PFSK-1 (cell line): ENCODE results near the gene PPM1F.

ENCODE experiments used
- FOXP2 ChIP-seq: optimal IDR thresholded peaks from 2 replicates; pipeline ENCODE3; 2011; ENCODE audit warnings: borderline replicate concordance, control low read depth, inconsistent platforms; ENCODE audit not compliant: insufficient read depth; ENCODE audit errors: extremely low read length, extremely low read depth
- POLR2AphosphoS5 ChIP-seq: IDR thresholded peaks from 2 replicates; pipeline ENCODE4 v1.6.1; 2012; ENCODE audit warnings: low read depth, mild to moderate bottlenecking, control low read depth, low read length, moderate library complexity
- SIN3A ChIP-seq: IDR thresholded peaks from 2 replicates; pipeline ENCODE4 v1.6.1; 2012; ENCODE audit warnings: mild to moderate bottlenecking, low read length, moderate library complexity, borderline replicate concordance; ENCODE audit not compliant: insufficient read depth
- TAF1 ChIP-seq: IDR thresholded peaks from 2 replicates; pipeline ENCODE4 v1.6.1; 2012; ENCODE audit warnings: low read length, control low read depth, borderline replicate concordance; ENCODE audit not compliant: insufficient read depth
- TF ChIP-seq, protein P1 (sequence below), 2 experiments: IDR thresholded peaks; 2 replicates each; pipeline versions ENCODE4 v1.6.1 to v1.8.0; 2011 to 2012; ENCODE audit warnings: low read depth in 2 of 2, low read length in 2 of 2, control low read depth in 1 of 2, inconsistent platforms in 1 of 2, mild to moderate bottlenecking in 1 of 2, moderate library complexity in 1 of 2; ENCODE audit not compliant: insufficient read depth in 1 of 2

PPM1F gene

DNA sequence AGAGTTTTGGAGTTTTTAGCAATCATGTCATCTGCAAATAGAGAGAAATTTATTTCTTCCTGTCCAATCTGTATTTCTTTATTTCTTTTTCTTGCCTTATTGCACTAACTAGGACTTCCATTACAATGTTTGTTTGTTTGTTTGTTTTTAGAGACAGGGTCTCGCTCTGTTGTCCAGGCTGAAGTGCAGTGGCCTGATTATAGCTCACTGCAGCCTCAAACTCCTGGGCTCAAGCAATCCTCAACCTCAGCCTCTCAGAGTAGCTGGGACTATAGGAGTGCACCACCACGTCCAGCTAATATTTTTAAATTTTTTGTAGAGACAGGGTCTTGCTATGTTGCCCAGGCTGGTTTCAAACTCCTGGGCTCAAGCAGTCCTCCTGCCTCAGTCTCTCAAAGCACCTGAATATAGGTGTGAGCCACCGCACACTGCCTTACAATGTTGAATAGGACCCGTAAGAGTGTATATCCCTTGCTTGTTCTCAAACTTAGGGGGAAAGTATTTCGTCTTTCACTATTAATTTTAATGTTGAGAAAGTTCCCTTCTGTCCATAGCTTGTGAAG is 55.6 kb downstream of the PPM1F start:
- TF ChIP-seq SIN3A = no peak
- TF ChIP-seq, protein P1, sequence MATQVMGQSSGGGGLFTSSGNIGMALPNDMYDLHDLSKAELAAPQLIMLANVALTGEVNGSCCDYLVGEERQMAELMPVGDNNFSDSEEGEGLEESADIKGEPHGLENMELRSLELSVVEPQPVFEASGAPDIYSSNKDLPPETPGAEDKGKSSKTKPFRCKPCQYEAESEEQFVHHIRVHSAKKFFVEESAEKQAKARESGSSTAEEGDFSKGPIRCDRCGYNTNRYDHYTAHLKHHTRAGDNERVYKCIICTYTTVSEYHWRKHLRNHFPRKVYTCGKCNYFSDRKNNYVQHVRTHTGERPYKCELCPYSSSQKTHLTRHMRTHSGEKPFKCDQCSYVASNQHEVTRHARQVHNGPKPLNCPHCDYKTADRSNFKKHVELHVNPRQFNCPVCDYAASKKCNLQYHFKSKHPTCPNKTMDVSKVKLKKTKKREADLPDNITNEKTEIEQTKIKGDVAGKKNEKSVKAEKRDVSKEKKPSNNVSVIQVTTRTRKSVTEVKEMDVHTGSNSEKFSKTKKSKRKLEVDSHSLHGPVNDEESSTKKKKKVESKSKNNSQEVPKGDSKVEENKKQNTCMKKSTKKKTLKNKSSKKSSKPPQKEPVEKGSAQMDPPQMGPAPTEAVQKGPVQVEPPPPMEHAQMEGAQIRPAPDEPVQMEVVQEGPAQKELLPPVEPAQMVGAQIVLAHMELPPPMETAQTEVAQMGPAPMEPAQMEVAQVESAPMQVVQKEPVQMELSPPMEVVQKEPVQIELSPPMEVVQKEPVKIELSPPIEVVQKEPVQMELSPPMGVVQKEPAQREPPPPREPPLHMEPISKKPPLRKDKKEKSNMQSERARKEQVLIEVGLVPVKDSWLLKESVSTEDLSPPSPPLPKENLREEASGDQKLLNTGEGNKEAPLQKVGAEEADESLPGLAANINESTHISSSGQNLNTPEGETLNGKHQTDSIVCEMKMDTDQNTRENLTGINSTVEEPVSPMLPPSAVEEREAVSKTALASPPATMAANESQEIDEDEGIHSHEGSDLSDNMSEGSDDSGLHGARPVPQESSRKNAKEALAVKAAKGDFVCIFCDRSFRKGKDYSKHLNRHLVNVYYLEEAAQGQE (IDR thresholded peaks at IDR 0.05; ENCODE audit: insufficient read depth in 1 of 2, low read depth in 2 of 2, low read length in 2 of 2) = no peak
- TF ChIP-seq FOXP2 = no peak
- no peak for TF ChIP-seq TAF1
- no peak for TF ChIP-seq POLR2AphosphoS5

DNA sequence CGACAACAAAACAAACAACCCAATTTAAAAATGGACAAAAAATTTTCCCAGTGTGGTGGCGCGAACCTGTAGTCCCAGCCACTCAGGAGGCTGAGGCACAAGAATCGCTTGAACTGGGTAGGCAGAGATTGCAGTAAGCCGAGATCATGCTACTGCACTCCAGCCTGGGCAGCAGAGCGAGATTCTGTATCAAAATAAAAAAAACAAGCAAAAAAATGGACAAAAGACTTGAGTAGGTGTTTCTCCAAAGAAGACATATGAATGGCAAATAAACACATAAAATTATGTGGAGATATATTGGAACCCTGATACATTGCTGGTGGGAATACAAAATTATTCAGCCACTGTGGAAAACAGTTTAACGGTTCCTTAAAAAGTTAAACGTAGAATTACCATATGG is 57.8 kb downstream of the PPM1F start:
- no peak for TF ChIP-seq FOXP2
- TF ChIP-seq, protein P1 (IDR thresholded peaks at IDR 0.05; ENCODE audit: insufficient read depth in 1 of 2, low read depth in 2 of 2, low read length in 2 of 2) = no peak
- no peak for TF ChIP-seq SIN3A
- no peak for TF ChIP-seq TAF1
- TF ChIP-seq POLR2AphosphoS5 = no peak

GRCh38 chr22:21889251-21889990 is 63.2 kb downstream of the PPM1F start:
- TF ChIP-seq, protein P1 (IDR thresholded peaks at IDR 0.05; ENCODE audit: insufficient read depth in 1 of 2, low read depth in 2 of 2, low read length in 2 of 2) = no peak
- no peak for TF ChIP-seq FOXP2
- no peak for TF ChIP-seq POLR2AphosphoS5
- no peak for TF ChIP-seq TAF1
- no peak for TF ChIP-seq SIN3A

DNA sequence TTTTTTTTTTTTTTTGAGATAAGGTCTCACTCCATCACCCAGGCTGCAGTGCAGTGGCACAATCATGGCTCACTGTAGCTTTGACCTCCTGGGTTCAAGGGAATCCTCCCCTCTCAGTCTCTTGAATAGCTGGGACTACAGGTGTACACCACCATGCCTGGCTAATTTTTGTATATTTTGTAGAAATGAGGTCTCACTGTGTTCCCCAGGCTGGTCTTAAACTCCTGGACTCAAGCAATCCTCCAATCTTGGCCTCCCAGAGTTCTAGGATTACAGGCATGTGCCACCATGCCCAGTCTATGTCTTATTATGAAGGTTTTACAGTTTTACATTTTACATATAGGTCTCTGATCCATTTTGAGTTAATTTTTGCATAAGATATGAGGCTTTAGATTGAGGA is 64.8 kb downstream of the PPM1F start:
- TF ChIP-seq FOXP2 = no peak
- TF ChIP-seq TAF1 = no peak
- TF ChIP-seq, protein P1 (IDR thresholded peaks at IDR 0.05; ENCODE audit: insufficient read depth in 1 of 2, low read depth in 2 of 2, low read length in 2 of 2) = no peak
- no peak for TF ChIP-seq POLR2AphosphoS5
- TF ChIP-seq SIN3A = no peak
